Activated T-cell treated with anti-CD3 and anti-CD28 coated beads for 1 hour (primary cell): Measurements from ENCODE around the gene BEND7.
"Not testable (repeated sequence)": the region's sequence is repeated elsewhere in the genome, so short reads cannot be mapped to it uniquely, and the experiment has no call there.

Experiments
- DNase-seq: peaks from one replicate; pipeline ENCODE4 v3.0.0-alpha.2; 2020; ENCODE audit warnings: low read depth

BEND7 gene, protein sequence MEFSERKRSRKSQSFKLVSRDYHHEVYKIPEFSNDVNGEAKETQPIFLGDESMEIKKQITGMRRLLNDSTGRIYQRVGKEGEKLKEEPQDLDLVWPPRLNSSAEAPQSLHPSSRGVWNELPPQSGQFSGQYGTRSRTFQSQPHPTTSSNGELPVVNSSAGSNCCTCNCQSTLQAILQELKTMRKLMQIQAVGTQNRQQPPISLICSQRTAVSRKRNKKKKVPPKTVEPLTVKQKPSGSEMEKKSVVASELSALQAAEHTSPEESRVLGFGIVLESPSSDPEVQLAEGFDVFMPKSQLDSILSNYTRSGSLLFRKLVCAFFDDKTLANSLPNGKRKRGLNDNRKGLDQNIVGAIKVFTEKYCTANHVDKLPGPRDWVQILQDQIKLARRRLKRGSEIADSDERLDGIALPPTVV

DNA sequence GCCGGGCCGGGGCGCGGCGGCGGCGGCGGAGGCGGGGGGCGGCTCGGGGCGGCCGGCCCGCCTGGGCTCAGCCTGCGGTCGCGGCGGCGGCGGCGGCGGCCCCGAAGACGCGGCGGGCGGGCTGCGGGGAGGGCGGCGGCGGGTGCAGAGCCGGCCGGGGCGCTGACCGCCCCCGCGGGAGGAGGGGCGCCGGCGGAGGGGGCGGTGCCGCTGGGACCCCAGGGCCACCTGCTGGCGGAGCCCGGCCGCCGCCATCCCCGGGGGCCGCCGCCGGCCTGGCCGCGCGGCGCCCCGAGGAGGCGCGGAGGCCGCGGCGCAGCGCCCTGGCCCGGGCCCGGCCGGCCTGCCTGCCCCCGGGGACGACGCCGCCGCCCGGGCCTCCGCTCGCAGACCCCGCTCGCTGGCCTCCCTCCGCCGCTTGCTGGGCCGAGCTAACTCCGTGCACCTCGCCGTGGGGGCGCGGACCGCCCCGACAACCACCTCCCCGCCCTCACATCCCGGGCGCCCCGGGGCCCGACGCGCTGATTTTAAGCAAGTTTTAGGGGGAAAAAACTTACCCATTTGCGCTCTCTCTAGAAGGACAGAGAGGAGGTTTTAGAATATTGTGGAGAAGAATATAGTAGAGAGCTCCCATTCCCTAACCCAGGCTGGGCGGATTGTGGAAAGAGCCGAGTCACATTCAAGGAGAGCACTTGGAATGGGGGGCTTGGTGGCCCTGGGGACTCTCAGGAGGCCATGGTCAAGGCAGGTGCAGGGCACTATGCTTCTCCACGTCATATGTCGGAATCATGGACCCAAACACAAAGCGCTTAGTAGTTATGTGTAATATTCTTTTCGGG is at the start of gene BEND7:
TSS of gene BEND7 (minus strand) at position 140 of the 839 bp plus-strand sequence. CDS start 481 bp downstream, outside the sequence.
- no peak for DNase-seq

- DNase-seq: no peak
Observed at GRCh38 chr10:13573960-13574359, 45.1 kb upstream of the BEND7 start.

DNA sequence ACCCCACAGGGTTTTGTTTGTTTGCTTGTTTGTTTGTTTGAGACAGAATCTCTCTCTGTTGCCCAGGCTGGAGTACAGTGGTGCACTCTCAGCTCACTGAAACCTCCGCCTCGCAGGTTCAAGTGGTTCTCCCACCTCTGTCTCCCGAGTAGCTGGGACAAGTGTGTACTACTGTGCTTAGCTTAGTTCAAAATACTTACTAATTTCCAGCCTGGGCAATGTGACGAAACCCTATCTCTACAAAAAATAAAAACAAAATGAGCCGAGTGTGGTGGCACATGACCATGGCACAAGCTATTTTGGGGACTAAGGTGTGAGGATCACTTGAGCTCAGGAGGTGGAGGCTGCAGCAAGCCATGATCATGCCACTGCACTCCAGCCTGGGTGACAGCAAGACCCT is 42.7 kb upstream of the BEND7 start:
- no peak for DNase-seq

GRCh38 chr10:13567030-13567429 is 38.2 kb upstream of the BEND7 start:
- DNase-seq: no peak

GRCh38 chr10:13564576-13564975 is 35.8 kb upstream of the BEND7 start:
- DNase-seq: no peak

DNA sequence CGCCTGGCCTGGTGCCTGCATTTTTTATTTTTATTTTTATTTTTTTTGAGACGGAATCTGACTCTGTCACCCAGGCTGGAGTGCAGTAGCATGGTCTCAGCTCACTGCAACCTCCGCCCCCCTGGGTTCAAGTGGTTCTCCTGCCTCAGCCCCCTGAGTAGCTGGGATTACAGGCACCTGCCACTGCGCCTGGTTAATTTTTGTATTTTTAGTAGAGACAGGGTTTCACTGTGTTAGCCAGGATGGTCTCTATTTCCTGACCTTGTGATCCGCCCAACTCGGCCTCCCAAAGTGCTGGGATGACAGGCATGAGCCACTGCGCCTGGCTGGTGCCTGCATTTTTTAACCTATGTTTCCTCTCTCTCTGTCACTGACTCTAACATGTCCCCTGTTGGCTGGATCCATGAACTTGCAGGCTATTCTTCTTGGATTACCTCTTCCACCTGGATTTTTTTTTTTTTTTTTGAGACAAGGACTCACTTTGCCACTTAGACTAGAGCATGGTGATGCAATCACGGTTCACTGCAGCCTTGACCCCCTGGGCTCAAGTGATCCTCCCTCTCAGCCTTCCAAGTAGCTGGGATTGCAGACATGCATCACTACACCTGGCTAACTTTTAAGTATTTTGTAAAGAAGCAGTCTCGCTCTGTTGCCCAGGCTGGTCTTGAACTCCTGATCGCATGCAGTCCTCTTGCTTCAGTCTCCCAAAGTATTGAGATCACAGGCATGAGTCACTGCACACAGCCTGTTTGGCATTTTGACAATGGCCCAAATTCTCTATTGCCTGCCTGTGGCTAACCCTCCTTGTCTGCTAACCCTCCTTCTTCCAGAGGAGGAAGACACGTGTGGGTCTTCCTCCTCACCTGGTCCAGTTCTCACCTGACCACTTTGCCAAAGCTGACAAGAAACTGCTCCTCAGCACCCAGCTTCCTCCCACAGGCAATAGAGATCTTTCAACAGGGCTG is 34.9 kb upstream of the BEND7 start:
- DNase-seq: no peak

DNA sequence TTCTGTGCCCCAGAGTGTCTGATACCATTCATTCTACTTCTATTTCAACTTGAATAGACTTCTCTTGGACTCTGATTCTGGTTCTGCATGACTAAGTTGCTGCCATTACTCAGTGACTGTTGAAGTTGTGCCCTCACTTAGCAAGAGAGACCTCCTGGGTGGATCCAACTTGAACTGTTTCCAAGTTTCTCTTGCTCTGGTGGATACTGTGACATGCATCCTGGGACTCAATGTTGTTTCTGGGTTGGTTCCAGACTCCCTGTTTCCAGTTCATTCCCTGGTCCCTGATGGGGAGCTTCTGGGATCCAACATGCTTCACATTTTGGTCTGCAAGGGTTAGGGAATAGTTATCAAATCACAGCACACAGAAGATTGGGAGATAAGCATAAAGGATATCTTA is 31.8 kb upstream of the BEND7 start:
- DNase-seq: no peak

DNA sequence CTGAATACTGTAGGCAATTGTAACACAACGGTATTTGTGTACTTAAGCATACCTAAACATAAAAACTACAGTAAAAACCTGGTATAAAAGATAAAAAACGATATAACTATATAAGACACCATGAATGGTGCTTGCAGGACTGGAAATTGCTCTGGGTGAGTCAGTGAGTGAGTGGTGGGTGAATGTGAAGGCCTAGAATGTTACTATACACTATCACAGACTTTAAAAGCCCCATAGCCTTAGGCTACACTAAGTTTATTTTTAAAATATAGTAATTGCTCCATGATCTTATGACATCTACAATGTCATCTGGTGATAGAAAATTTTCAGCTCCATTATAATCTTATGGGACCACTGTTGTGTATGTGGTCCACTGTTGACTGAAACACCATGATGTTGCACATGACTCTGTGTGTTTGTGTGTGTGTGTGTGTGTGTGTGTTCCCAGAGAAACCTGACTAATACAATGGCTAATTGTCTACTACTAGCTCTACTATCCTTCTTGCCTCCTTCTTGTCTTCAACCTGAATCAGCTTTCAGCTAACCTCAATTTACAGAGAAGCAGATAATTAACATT is 30.4 kb upstream of the BEND7 start:
- DNase-seq: no peak

DNA sequence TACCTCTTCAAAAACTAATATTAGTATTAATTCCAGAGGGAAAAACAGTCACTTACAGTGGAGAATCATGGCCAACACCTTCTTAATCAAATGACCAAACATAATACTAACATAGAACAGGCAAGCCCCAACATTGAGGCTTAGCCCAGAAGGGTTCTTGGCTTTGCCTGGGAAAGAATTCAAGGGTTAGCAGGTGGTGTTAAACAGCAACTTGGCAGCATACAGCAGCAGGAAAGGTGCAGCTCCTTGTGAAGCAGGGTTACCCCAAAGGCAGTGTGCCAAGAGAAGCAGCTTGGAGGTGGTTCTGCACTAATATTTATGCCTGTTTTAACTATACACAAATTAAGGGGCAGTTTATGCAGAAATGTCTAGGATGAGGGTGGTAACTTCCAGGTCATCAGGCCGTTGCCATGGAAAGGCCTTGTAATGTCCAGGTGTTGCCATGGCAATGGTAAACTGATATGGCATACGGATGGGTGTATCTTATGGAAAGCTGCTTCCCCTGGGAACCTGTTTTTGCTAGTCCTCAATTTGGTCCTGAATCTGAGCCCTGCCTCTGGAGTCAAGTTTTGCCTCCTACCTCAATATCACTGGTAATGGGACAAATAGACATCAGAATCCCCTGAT is 27.2 kb upstream of the BEND7 start:
- no peak for DNase-seq

GRCh38 chr10:13550802-13551201 is 22.0 kb upstream of the BEND7 start:
- no peak for DNase-seq

GRCh38 chr10:13542533-13542932 is 13.7 kb upstream of the BEND7 start:
- DNase-seq: no peak

DNA sequence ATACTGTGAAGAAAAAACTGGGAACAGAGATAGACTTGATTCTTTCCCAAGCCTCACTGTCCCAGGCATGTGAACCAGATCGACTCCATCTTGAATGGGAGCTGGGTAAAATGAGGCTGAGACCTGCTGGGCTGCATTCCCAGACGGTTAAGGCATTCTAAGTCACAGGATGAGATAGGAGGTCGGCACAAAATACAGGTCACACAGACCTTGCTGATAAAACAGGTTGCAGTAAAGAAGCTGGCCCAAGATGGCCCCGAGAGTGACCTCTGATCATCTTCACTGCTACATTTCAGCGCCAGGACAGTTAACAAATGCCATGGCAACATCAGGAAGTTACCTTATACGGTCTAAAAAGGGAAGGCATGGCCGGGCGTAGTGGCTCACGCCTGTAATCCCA is 9.2 kb upstream of the BEND7 start:
- DNase-seq: not testable (repeated sequence)

GRCh38 chr10:13536674-13537366 is 8.0 kb upstream of the BEND7 start:
- no peak for DNase-seq

DNA sequence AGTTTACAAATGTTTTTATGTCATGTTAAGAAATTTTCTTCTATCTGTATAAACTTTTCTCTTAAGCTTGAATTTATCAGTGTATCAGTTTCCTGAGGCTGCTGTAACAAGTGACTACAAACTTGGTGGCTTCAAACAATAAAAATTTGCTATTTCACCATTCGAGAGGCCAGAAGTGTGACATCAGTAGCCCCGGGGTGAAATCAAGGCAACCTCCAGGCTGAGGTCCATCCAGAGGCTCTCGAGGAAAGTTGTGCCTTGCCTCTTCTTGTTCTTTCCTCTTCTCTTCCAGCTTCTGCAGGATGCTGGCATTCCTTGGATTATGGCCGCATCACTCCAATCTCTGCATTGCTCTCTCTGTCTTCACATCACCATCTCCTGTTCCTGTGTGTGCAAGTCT is 6.5 kb upstream of the BEND7 start:
- DNase-seq: no peak

DNA sequence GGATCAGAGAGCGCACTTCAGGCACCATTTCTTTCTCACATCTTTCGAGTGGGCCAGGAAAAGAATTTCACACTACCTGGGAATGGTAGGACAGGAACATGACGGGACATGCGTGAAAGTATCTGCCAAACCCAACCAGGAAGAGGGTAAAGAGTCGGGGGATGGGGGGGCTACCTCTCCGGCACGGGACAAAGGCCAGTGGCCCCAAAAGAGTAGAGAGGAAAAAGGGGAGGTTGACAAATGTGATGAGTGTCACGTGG is 830 bp upstream of the BEND7 start:
- no peak for DNase-seq

DNA sequence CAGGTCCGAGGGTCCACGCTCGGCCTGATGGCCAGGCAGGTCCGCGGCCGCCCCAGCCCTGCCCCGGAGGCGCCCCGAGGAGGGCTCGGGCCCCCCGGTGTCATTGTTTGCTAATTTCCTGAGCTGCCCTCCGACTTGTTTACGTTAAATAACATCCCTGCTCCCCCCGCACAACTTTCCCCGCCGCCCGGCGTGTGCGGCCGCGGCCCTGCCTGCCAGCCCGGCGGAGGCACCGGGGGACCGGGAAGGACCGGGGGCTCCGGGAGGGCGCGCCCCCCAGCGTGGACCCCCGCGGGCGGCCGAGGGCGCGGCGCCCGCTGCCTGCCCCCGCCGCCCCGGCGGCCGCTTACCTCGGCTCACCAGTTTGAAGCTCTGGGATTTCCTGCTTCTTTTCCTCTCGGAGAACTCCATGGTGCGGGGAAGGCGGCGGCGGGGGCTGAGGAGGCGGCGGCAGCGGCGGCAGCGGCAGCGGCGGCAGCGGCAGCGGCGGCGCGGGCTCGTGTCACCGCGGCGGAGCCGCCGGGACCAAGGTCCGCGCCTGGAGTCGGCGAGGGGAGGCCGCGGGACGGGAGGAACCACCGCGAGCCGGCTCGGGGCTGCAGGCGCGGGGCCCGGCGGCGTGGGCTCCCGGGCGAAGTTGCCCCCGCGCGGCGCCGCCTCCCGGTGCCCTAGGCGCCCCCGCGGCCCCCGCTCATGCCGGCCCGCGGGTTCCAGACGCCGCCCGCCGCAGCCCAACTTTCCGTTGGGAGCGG is 515 bp downstream of the BEND7 start:
- DNase-seq: no peak

GRCh38 chr10:13527864-13528122 is 1.0 kb downstream of the BEND7 start:
- DNase-seq: no peak

DNA sequence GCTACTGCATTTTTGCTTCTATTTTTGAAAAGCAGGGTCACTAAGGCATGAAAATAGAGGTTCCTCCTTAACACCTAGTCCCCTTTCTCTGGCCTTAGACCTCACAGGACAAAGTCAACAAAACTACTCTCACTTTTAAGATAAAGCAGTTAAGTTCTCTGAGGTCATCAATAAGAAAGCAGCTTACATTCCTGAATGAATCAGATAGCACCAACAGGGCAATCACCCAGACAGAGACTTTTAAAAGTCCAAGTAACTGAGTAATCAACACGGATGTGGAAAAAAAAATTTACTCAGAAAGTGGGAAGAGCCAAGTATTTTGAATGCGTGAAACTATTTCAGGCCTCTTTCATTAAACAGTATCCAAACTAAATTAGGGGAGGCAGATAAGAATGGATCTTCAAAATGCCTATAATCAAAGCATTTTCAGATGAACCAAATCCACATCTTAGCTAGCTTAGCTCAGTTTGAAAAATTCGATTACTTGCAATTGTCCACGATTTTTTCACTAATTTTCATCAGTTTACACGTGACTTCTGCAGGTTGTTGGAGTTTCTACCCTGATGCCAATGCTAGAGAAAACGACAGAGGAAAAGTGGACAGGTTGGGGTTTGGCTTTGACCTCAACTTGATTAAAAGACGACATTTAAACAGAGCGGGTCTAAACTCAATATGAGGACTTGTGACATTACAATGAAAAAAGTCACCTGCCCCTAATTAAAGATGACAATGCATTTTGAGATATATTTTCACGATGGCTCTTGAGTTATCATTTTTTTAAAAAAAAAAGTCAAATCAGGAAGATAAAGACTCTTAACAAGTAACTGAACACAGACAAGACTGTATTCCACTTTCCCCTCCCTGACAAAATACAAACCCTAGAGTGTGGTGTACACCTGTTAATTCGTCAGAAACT is 1.6 kb downstream of the BEND7 start:
- DNase-seq: no peak

DNA sequence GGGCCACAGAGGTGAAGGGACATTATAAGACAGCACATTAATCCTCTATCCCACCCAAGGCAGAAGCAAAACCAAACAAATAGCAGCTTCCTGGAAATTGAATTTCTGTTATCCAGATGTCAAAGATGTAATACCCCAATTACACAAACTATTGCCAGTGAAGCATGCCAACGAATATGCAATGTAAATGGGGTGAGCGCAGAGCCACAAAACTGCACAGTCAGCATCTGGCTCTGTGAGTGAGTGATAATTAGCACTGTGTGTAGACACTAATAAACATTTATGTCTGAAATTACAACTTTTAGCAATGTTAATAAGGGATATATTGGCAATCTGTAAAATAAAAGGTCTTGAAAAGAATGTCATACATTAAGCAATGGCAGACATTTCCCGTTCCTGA is 3.2 kb downstream of the BEND7 start:
- DNase-seq: no peak
